ENCODE data around the gene ZNF524.

ZNF524 gene

DNA sequence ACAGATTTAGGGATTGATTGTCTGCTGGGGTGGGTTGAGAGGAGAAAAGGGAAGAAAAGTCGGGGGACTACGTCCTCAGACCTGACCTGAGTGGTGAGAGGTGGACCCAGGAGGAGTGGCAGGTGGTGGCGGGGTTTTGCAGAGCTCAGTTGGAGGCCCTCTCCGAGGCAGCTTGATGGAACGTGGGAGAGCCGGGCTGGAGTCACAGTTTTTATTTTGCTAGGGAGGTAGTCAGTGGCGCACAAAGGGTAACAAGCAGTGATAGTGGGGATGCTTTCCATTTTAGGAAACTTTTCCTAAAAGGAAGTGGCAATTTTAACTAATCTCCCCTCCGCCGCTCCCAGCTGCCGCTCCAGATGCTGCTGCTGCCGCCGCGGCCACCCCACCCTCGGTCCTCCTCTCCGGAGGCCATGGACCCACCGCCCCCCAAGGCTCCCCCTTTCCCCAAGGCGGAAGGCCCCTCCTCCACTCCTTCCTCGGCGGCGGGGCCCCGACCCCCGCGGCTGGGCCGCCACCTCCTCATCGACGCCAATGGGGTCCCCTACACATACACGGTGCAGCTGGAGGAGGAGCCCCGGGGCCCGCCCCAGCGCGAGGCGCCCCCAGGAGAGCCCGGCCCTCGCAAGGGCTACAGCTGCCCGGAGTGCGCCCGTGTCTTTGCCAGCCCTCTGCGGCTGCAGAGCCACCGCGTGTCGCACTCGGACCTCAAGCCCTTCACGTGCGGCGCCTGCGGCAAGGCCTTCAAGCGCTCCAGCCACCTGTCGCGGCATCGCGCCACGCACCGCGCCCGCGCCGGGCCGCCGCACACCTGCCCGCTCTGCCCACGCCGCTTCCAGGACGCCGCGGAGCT is 42.3 kb downstream of the ZNF524 start:
- no peak for DNase-seq (ENCODE audit: low read depth)

- DNase-seq (ENCODE audit: low read depth): peak; percentile 63
Measured at GRCh38 chr19:55643003-55643886, 43.2 kb downstream of the ZNF524 start, which contains the start of gene ZNF581. Gene ZNF581, plus strand, starts transcription at chr19:55643649. Its CDS starts 923 bp downstream, at chr19:55644572.

DNA sequence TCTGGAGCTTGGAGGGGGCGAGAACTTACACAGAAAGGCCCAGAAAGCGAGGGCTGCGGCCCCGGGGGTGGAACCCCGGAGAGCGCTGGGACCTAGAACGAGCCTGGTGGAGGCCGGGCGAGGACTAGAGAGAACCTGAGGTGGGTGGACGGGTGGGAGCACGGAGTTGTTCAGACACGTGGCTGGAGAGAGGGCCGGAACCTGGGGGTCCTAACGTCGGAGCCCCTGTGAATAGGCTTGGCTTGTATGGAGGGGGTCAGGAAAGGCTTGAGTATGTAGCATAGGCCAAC is 43.7 kb downstream of the ZNF524 start:
- DNase-seq (ENCODE audit: low read depth): no peak

GRCh38 chr19:55644191-55644833 is 44.2 kb downstream of the ZNF524 start:
- no peak for DNase-seq (ENCODE audit: low read depth)

- no peak for DNase-seq (ENCODE audit: low read depth)
Measured at GRCh38 chr19:55644842-55645511, 44.9 kb downstream of the ZNF524 start.

- DNase-seq (ENCODE audit: low read depth): no peak
Measured at GRCh38 chr19:55645512-55645881, 45.4 kb downstream of the ZNF524 start.

DNA sequence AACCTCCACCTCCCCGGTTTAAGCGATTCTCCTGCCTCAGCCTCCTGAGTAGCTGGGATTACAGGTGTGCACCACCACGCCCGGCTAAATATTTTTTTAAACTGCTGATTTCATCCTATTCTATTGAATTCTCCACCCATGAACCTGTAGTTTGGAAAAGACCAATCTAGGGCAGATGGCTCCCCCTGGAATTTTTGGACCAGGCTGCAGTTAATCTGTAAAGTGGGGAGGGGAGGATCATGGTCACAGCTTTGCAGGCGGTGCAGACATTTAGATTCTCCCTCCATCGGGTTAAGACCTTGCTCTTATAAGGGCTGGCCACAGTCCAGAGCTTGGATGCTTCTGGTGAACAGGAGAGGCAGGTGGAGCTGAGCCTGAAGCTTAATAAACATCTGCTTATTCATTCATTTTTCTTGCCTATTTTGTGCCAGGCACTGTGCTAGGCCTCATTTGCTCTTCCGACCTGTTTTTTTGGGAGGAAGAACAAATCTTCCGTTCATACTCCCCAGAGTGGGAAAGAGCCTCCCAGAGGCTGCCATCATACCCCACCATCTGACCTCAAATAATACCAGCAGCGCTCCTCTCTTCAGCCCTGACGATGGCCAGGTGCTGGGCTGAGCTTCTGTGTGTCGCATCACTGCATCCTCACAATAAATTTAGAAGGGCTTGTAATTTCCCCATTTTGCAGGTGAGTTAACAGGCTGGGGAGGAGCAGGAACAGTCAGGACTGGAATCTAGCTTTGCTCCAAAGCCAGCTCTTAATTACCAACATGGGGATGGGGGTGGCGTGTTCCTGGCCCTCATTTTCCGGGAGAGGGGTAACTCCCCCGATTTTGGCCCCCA is 47.0 kb downstream of the ZNF524 start:
- no peak for DNase-seq (ENCODE audit: low read depth)

- no peak for DNase-seq (ENCODE audit: low read depth)
Measured at GRCh38 chr19:55647732-55648584, 47.9 kb downstream of the ZNF524 start, which contains the start of gene CCDC106. Gene CCDC106, plus strand, starts transcription at chr19:55648212. Its CDS starts 835 bp downstream, at chr19:55649047.

DNA sequence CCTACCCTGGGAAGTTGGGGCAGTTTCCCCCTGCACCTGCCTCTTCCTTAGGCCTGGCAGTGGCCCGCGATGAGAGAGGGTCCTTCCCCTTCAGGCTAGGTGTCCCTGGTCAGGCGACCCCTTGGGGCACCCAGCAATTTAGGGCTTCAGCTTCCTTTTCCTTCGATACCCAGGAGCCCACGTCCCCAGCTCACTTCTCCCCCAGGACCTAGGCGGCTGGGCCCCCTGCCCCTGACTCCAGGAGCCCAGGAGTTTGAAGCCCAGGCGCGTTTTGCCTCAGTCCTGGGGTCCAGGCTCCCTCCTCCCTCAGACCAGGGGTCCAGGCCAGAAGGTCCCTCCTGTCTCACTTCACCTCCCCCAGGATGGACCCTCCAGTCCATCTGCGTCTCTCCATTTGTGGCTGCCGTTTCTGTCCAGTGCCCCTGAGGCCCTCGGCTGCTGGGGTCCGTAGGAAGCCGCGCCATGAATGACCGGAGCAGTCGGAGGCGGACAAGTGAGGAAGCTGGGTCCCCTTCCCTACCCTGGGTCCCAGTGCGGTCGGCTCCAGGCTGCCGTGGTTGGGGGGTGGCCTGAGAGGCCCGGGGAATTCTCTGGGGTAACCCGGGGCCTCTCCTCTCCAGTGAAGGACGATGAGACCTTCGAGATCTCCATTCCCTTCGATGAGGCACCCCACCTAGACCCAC is 48.6 kb downstream of the ZNF524 start:
- DNase-seq (ENCODE audit: low read depth): no peak

GRCh38 chr19:55649268-55650125 is 49.4 kb downstream of the ZNF524 start:
- no peak for DNase-seq (ENCODE audit: low read depth)

- DNase-seq (ENCODE audit: low read depth): no peak
Measured at GRCh38 chr19:55650126-55650557, 50.1 kb downstream of the ZNF524 start.

DNA sequence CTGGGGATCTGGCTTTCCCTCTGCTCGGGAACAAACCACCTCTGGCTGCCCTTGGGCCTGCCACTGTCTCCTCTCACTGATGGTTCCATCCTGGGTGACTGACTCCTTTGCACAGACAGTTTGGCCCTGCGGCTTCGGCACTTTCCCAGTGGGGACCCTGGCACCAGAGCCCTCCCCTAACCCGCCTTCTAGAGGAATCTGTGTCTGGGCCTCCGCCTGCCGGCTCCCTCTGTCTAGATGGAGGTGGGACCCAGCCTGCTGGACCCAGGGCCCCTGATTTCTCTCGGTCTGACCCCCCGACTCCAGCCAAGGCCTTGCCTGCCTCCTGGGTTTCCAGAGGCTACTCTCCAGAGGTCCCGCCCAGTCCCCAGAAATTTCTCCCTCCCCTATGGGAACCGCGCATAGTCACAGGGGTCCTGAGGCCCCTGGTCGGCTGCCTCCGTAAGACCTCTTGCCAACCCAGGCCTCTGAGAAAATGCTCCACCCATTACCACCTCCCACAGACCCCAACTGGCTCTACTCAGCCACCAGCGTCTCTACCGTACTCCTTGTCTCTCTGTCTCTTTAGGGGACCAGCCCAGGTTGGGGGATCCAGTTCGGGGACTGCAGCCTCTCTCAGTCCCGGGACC is 50.6 kb downstream of the ZNF524 start:
- DNase-seq (ENCODE audit: low read depth): no peak

DNA sequence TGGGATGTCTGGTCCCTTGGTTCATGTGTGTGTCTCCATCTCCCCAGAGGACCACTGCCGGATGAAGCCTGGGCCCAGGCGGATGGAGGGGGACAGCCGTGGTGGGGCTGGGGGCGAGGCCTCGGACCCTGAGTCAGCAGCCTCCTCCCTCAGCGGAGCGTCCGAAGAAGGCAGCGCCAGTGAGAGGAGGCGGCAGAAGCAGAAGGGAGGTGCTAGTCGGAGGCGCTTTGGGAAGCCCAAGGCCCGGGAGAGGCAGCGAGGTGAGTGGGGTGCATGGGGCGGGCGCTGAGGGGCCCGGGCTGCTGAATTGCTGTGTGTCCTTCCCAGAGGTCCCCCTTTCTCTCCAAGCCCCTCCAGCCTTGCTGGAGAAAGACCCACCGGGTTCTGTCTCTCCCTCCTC is 51.1 kb downstream of the ZNF524 start:
- no peak for DNase-seq (ENCODE audit: low read depth)

DNA sequence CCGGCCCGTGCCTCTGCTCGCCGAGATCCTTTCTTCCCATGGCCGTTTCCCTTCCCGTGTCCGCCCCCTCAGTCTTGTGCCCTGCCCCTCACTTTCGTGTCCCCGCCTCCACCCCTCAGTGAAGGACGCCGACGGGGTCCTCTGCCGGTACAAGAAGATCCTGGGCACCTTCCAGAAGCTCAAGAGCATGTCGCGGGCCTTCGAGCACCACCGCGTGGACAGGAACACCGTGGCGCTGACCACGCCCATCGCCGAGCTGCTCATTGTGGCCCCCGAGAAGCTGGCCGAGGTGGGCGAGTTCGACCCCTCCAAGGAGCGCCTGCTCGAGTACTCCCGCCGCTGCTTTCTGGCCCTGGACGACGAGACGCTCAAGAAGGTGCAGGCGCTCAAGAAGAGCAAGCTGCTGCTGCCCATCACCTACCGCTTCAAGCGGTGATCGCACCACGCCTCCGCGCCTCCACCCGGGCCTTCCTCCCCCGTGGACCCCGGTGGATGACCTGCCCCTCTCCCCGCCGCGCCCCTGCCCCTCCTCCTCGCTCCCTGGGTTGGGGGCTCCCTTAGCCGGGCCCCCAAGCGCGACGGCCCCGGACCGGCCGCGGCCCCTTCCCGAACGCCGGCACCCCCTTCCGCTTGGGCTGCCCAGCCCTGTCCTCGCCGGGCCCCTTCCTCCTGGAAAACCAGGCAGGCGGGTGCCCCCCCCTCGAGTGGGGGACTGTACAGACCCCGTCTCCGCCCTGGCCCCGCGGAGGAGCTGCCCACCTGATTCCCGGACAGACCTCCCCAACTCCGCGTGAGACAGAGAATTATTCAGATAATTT is 52.4 kb downstream of the ZNF524 start:
- no peak for DNase-seq (ENCODE audit: low read depth)
